HG03469 (cell line): ENCODE measurements around the gene VMO1.
"Not testable (repeated sequence)": the region's sequence is repeated elsewhere in the genome, so short reads cannot be mapped to it uniquely, and the experiment has no call there.

ENCODE experiments used
- ATAC-seq: cut with Tn5 transposase; IDR thresholded peaks from one replicate; pipeline ENCODE4 v1.9.1; 2021; ENCODE audit warnings: mild to moderate bottlenecking, moderate library complexity, moderate number of reproducible peaks; ENCODE audit not compliant: unreplicated experiment

Gene VMO1

GRCh38 chr17:4786106-4786511 lies at the start of gene VMO1:
Gene VMO1, minus strand, starts transcription at chr17:4786364. Its CDS starts 12 bp downstream, at chr17:4786352.
- no peak for ATAC-seq

GRCh38 chr17:4834681-4835020 lies 48.5 kb upstream of the VMO1 start:
- ATAC-seq: no peak

GRCh38 chr17:4833941-4834680 lies 47.9 kb upstream of the VMO1 start:
- ATAC-seq: no peak

- ATAC-seq: peak; percentile 67
Observed at GRCh38 chr17:4833178-4833940, 47.2 kb upstream of the VMO1 start, which contains the start of gene MINK1. Gene MINK1, plus strand, starts transcription at chr17:4833340. Its CDS starts 244 bp downstream, at chr17:4833584.

GRCh38 chr17:4832829-4833177 lies 46.6 kb upstream of the VMO1 start:
- not testable (repeated sequence) for ATAC-seq

GRCh38 chr17:4827399-4827798 lies 41.2 kb upstream of the VMO1 start:
- ATAC-seq: no peak

- no peak for ATAC-seq
Observed at GRCh38 chr17:4823373-4824089, 37.4 kb upstream of the VMO1 start.

- ATAC-seq: no peak
Observed at GRCh38 chr17:4822835-4823234, 36.7 kb upstream of the VMO1 start.

GRCh38 chr17:4818276-4818675 lies 32.1 kb upstream of the VMO1 start:
- ATAC-seq: no peak

GRCh38 chr17:4816826-4817225 lies 30.7 kb upstream of the VMO1 start:
- ATAC-seq: no peak

- no peak for ATAC-seq
Observed at GRCh38 chr17:4815043-4815675, 29.0 kb upstream of the VMO1 start.

- no peak for ATAC-seq
Observed at GRCh38 chr17:4812690-4813089, 26.5 kb upstream of the VMO1 start.

GRCh38 chr17:4811471-4811870 lies 25.3 kb upstream of the VMO1 start:
- no peak for ATAC-seq

GRCh38 chr17:4810696-4811290 lies 24.6 kb upstream of the VMO1 start:
- ATAC-seq: no peak

GRCh38 chr17:4808378-4808767 lies 22.2 kb upstream of the VMO1 start:
- no peak for ATAC-seq

- no peak for ATAC-seq
Observed at GRCh38 chr17:4807605-4808377, 21.6 kb upstream of the VMO1 start.

GRCh38 chr17:4806777-4807604 lies 20.8 kb upstream of the VMO1 start, which contains the start of gene PLD2:
Gene PLD2, plus strand, starts transcription at chr17:4807152. Its CDS starts 621 bp downstream, at chr17:4807773.
- ATAC-seq: peak; percentile 51

- ATAC-seq: no peak
Observed at GRCh38 chr17:4806456-4806776, 20.3 kb upstream of the VMO1 start.

GRCh38 chr17:4802228-4802627 lies 16.1 kb upstream of the VMO1 start, which contains the start of gene C17orf114:
Gene C17orf114, minus strand, starts transcription at chr17:4802328.
- no peak for ATAC-seq
